Measurements from ENCODE around the gene KCNJ9. TPM values are rescaled to one million over a fixed set of nuclear protein-coding genes. Genes with fewer than 3 reads are reported as not detected.
"Not testable (repeated sequence)": the region's sequence is repeated elsewhere in the genome, so short reads cannot be mapped to it uniquely, and the experiment has no call there.

KCNJ9 gene
- total RNA-seq, 1 donor from 2014 or later = not detected

DNA sequence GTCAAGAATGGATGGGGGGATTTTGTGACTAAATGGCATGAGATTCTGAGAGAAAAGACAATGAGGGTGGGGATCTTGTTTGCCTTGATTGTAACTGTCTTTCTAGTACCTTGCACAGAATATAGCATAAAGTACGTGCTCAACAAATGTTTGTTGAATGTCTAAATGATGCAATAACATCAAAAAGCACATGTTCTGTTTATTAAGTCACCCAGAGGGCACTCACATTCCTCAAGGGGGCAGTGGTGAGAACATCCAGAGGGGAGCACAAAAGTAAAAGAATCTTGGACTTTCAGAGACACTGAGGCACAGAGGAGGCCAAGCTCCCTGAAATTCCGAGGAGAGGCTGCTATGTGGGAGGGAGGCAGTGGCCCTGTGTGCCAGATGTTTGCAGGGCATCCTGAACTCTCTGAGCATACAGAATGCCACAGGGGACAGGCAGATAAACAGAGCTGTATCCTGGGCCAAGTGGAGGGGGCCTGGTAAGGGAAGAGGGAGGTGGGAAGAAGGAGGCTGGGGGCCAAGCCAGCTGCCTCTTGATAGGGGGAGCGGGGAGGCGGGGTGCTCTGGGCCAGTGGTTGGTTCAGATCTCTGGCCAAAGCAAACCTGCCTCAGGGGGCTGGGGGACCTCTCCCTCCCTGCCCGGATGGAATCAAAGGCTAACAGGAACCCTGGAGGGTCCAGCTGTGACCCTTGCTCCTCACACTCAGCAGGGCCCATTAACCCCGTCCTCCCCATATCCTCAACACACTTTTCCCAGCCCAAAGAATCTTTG, 27.7 kb downstream of the KCNJ9 start:
- Histone ChIP-seq H3K36me3 (no peaks in the 10 kb centered on the region), H3K4me1 (no peaks in the 10 kb centered on the region), H3K27ac (no peak overlapping the region), H3K27me3 (no peaks in the 10 kb centered on the region), H3K4me3 (no peak overlapping the region), H3K9me3 (no peaks in the 10 kb centered on the region)
- TF ChIP-seq POLR2A (IDR thresholded peaks at IDR 0.05) (no peak), POLR2AphosphoS5 (IDR thresholded peaks at IDR 0.05; ENCODE audit: insufficient read depth in 1 of 2, low read depth in 1 of 2) (no peak)
- TF ChIP-seq, protein P1, sequence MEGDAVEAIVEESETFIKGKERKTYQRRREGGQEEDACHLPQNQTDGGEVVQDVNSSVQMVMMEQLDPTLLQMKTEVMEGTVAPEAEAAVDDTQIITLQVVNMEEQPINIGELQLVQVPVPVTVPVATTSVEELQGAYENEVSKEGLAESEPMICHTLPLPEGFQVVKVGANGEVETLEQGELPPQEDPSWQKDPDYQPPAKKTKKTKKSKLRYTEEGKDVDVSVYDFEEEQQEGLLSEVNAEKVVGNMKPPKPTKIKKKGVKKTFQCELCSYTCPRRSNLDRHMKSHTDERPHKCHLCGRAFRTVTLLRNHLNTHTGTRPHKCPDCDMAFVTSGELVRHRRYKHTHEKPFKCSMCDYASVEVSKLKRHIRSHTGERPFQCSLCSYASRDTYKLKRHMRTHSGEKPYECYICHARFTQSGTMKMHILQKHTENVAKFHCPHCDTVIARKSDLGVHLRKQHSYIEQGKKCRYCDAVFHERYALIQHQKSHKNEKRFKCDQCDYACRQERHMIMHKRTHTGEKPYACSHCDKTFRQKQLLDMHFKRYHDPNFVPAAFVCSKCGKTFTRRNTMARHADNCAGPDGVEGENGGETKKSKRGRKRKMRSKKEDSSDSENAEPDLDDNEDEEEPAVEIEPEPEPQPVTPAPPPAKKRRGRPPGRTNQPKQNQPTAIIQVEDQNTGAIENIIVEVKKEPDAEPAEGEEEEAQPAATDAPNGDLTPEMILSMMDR (IDR thresholded peaks at IDR 0.05) = no peak
- intact Hi-C loops (cut with DNase I) = loop anchor here (5.0 kb wide), 1 partner anchor 98 kb away; the partner anchor contains the start of gene PEA15
- DNase-seq (ENCODE audit: extremely low spot score in 2 of 2) = no peak

DNA sequence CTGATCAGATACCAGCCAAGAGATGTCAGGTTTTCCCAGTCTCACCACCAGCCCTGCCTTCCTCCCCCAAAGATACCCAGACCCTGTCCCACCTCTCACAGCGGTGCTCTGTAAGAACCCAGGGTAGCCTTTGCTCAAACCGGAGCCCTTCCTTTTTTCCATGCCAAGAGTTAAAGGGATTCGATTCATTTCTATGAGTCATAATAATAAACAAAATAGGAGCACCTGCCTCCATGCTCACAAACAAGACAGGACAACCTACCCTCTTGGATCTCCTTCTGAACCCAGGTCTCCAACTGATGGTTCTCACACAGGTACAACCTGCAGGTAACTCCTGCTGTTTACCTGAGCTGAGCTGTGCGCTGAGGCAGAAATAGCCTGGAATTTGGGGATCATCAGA, 28.3 kb downstream of the KCNJ9 start:
- Histone ChIP-seq H3K9me3 (no peaks in the 10 kb centered on the region), H3K27ac (no peak overlapping the region), H3K4me3 (no peak overlapping the region), H3K4me1 (no peaks in the 10 kb centered on the region), H3K36me3 (no peaks in the 10 kb centered on the region), H3K27me3 (no peaks in the 10 kb centered on the region)
- DNase-seq (ENCODE audit: extremely low spot score in 2 of 2) = no peak
- no peak for TF ChIP-seq POLR2A (IDR thresholded peaks at IDR 0.05)
- TF ChIP-seq, protein P1 (IDR thresholded peaks at IDR 0.05) = no peak
- TF ChIP-seq POLR2AphosphoS5 (IDR thresholded peaks at IDR 0.05; ENCODE audit: insufficient read depth in 1 of 2, low read depth in 1 of 2) = no peak
- intact Hi-C loops (cut with DNase I) = loop anchor here (5.0 kb wide), 1 partner anchor 98 kb away; the partner anchor contains the start of gene PEA15

DNA sequence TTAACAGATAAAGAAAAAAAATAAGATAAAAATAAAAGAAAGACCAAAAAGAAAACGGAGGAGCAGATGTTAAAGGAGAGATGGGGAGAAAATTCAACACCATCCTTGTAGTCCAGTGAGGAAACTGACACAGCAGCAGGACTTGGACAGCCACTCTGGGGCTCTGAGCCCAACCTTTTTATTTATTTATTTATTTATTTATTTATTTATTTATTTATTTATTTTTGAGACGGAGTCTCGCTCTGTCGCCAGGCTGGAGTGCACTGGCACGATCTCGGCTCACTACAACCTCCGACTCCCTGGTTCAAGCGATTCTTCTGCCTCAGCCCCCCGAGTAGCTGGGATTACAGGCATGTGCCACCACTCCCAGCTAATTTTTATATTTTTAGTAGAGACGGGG, 30.1 kb downstream of the KCNJ9 start:
- H3K27me3 ChIP-seq; H3K27ac ChIP-seq; intact Hi-C loops (cut with DNase I); DNase-seq (ENCODE audit: extremely low spot score in 2 of 2); H3K36me3 ChIP-seq; H3K4me1 ChIP-seq; H3K9me3 ChIP-seq; H3K4me3 ChIP-seq: not testable (repeated sequence)

DNA sequence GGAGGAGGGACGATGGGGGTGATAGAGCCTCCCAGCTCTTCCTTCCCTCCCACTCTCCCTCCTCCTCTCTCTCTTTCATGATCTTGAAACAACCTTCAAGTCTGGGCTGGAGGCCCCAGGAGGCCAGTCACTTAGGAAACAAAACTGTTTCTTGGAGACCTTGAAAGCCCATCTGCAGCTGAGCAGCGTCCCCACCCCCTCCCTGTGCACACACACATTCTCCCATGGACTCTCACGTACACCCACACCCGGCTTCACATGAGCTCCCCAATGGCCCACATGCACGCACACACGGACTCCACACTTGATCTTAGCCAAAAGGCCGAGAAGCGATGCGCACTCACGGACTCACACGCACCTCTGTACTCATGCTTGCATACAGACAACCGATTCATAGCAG, 31.0 kb downstream of the KCNJ9 start:
- intact Hi-C loops (cut with DNase I) = no loop called here
- H3K27me3 ChIP-seq = no peaks in the 10 kb centered on the region
- H3K4me1 ChIP-seq = peaks cover 5% of the 10 kb centered on the region
- no peaks in the 10 kb centered on the region for H3K9me3 ChIP-seq
- no peaks in the 10 kb centered on the region for H3K36me3 ChIP-seq
- TF ChIP-seq POLR2A (IDR thresholded peaks at IDR 0.05) (no peak), POLR2AphosphoS5 (IDR thresholded peaks at IDR 0.05; ENCODE audit: insufficient read depth in 1 of 2, low read depth in 1 of 2) (no peak)
- TF ChIP-seq, protein P1 (IDR thresholded peaks at IDR 0.05) = no peak
- no peak for DNase-seq (ENCODE audit: extremely low spot score in 2 of 2)
- H3K27ac ChIP-seq = no peak overlapping the region
- H3K4me3 ChIP-seq = no peak overlapping the region

DNA sequence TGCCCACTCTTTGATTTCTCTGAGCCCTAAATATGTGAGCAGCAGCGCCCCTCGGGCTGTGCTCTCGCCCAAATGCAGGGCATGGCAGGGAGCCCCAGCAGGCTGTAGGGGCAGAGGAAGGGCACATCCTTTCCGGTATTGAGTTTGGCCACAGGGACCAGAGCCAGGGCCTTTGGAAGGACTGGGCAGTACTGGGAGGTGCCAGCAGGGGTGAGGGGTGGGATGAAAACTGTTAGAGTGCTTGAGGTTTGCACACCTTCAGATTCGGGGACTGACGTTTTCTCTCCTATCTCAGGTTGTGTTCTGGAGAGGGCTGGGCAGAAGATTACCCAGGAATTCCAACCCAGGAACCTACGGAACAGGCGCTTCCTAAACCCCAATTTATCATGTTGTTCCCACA, 32.1 kb downstream of the KCNJ9 start:
- Histone ChIP-seq H3K4me1 (peaks cover 15% of the 10 kb centered on the region), H3K9me3 (no peaks in the 10 kb centered on the region), H3K27me3 (no peaks in the 10 kb centered on the region), H3K36me3 (no peaks in the 10 kb centered on the region), H3K27ac (no peak overlapping the region), H3K4me3 (no peak overlapping the region)
- no peak for DNase-seq (ENCODE audit: extremely low spot score in 2 of 2)
- intact Hi-C loops (cut with DNase I) = no loop called here
- TF ChIP-seq POLR2A (IDR thresholded peaks at IDR 0.05) = no peak
- TF ChIP-seq, protein P1 (IDR thresholded peaks at IDR 0.05) = no peak
- TF ChIP-seq POLR2AphosphoS5 (IDR thresholded peaks at IDR 0.05; ENCODE audit: insufficient read depth in 1 of 2, low read depth in 1 of 2) = no peak
